Stimulated activated CD4-positive, alpha-beta T cell treated with anti-CD3 and anti-CD28 coated beads, TNF-alpha, amount 100 ng/mL, for 1 hour (primary cell): ENCODE measurements around the gene CEP85L.
"Not testable (repeated sequence)": the region's sequence is repeated elsewhere in the genome, so short reads cannot be mapped to it uniquely, and the experiment has no call there.

ENCODE experiments used
- DNase-seq, 3 donors: peaks; one replicate each; pipeline ENCODE4 v3.0.0-alpha.2; 2020; ENCODE audit warnings: low read depth in 3 of 3, low spot score in 1 of 3

Gene CEP85L

DNA sequence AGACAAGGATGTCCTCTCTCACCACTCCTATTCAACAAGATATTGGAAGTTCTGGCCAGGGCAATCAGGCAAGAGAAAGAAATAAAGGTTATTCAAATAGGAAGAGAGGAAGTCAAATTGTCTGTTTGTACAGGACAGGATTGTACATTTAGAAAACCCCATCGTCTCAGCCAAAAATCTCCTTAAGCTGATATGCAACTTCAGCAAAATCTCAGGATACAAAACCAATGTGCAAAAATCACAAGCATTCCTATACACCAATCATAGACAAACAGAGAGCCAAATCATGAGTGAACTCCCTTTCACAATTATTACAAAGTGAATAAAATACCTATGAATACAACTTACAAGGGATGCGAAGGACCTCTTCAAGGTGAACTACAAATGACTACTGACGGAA, 217.2 kb downstream of the CEP85L start:
- not testable (repeated sequence) for DNase-seq

GRCh38 chr6:118421312-118421711, 230.1 kb downstream of the CEP85L start:
- DNase-seq: not testable (repeated sequence)

DNA sequence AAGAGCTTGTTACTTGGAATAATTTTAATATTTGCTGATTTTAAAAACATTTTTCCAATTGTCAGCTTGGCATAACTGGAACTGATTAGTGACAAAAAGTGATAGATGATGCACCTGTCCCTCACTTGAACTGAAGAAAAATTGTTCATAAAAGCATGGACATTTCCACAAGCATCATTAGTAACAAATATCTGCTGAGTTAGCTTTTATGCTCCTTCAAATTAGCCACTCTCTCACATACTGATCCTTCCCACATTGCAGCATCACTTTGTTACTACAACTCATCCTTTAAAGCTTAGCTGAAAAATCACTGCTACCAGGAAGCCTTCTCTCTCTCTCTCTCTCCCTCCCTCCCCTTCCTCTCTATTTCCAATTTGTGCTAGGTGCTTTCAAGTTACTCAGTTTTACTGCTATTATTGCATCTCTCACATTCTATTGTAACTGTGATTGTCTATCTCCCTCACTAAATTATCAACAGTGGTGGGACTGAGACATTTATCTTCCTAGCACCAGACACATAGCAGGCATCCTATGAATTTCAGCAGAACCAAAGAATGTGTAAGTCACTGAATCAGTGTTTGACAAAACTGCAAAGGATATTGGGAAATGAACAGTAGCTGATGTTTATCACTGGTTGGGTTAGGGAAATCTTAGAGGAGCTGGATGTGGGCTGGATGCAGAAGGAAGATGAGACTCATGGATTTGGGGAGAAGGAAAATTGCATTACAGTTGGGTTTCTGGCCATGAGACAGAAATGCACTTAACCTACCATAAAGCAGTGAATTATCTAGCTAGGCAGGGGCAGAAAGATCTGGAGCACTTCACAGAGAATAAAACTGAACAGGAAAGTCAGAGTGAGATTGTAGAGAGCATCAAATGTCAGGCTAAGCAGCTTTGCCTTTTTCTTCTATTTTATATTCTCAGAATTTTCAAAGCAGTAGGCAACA, 231.7 kb downstream of the CEP85L start:
- DNase-seq: no peak
